Thyroid gland (tissue), 4 donors: ENCODE results near the gene ERI2.

ENCODE experiments used
- POLR2A ChIP-seq, 2 donors: fragments of 450-650 bp; IDR thresholded peaks; one replicate each; pipeline ENCODE4 v1.6.1; 2017; ENCODE audit warnings: antibody characterized with exemption in 2 of 2, mild to moderate bottlenecking in 2 of 2, moderate library complexity in 1 of 2
- TF ChIP-seq, protein P1 (sequence below), 6 experiments: fragments of 200-600 bp in 3 of 6; fragments of 450-650 bp in 3 of 6; sonication (generic) in 3 of 6; IDR thresholded peaks; one replicate each; pipeline ENCODE4 v1.5.1; 2016 to 2019; ENCODE audit warnings: antibody characterized with exemption in 6 of 6, mild to moderate bottlenecking in 2 of 6, inconsistent platforms in 1 of 6, moderate library complexity in 1 of 6

DNA sequence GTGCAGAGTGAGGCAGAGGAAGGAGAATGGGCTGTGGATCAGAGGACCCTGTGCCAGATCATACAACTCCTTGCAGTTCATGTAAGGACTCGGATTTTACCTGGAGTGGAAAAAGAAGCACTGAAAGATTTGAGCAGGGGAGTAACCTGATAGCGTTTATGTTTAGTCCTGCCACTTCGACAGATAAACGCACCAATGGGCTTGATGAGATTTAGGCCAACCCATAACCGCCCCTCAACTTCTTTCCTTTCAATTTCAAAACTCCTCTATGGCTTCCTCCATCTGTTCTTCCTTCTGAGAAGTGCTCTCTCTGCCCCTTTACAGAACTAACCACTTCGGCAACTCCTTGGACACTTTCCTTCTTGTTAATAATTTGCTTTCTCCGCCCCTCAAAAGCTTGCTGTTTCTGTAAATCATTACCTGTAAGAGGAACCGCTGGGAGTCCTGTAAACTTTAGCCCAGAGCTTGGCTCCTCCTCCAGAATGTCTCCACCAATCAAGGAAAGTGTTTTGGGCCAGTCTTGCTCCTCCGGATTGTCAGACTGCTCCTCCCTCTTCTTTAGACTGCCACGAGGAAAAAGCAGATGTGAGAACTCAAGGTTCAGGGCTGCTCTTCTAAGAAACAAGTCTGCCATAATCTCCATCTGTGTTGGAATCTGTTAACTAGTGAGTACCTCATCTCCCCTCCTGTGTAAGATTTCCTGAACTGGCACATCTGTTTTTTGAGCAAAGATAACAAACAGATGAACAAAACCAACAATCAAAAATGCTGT, 42.6 kb downstream of the ERI2 start, which contains the start of gene ACSM3:
- TF ChIP-seq, protein P1, sequence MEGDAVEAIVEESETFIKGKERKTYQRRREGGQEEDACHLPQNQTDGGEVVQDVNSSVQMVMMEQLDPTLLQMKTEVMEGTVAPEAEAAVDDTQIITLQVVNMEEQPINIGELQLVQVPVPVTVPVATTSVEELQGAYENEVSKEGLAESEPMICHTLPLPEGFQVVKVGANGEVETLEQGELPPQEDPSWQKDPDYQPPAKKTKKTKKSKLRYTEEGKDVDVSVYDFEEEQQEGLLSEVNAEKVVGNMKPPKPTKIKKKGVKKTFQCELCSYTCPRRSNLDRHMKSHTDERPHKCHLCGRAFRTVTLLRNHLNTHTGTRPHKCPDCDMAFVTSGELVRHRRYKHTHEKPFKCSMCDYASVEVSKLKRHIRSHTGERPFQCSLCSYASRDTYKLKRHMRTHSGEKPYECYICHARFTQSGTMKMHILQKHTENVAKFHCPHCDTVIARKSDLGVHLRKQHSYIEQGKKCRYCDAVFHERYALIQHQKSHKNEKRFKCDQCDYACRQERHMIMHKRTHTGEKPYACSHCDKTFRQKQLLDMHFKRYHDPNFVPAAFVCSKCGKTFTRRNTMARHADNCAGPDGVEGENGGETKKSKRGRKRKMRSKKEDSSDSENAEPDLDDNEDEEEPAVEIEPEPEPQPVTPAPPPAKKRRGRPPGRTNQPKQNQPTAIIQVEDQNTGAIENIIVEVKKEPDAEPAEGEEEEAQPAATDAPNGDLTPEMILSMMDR (IDR thresholded peaks at IDR 0.05): no peak
- no peak for TF ChIP-seq POLR2A (IDR thresholded peaks at IDR 0.05)
